Stimulated activated CD4-positive, alpha-beta T cell treated with anti-CD3 and anti-CD28 coated beads, TNF-alpha, amount 100 ng/mL, for 24 hours (primary cell): Measurements from ENCODE around the gene AKAP12.
A peak's percentile ranks its signal among the peaks of the same experiment; 100 is the strongest.

Experiments
- DNase-seq, 3 experiments: peaks; one replicate each; pipeline ENCODE4 v3.0.0-alpha.2; 2020; ENCODE audit warnings: low read depth in 3 of 3

AKAP12 gene

GRCh38 chr6:151240036-151240685, 394 bp downstream of the AKAP12 start:
- DNase-seq, result peak in 2 of 3 experiments; percentile 1 to 61

- DNase-seq, result no peak
These were observed 1.2 kb downstream of the AKAP12 start for GRCh38 chr6:151240791-151241642.

- DNase-seq, result no peak
These were observed 2.1 kb downstream of the AKAP12 start for GRCh38 chr6:151241853-151242252.

GRCh38 chr6:151242420-151242861, 2.7 kb downstream of the AKAP12 start:
- DNase-seq, result no peak

GRCh38 chr6:151243481-151243880, 3.7 kb downstream of the AKAP12 start:
- DNase-seq, result no peak

- DNase-seq, result no peak
These were observed 7.7 kb downstream of the AKAP12 start for GRCh38 chr6:151247490-151247889.

GRCh38 chr6:151248295-151248694, 8.5 kb downstream of the AKAP12 start:
- no peak for DNase-seq

GRCh38 chr6:151252634-151253033, 12.9 kb downstream of the AKAP12 start:
- no peak for DNase-seq

- no peak for DNase-seq
These were observed 14.8 kb downstream of the AKAP12 start for GRCh38 chr6:151254451-151255081.

GRCh38 chr6:151255811-151256210, 16.0 kb downstream of the AKAP12 start:
- DNase-seq, result no peak

- no peak for DNase-seq
These were observed 18.2 kb downstream of the AKAP12 start for GRCh38 chr6:151257985-151258445.

- no peak for DNase-seq
These were observed 20.4 kb downstream of the AKAP12 start for GRCh38 chr6:151260205-151260604.

GRCh38 chr6:151263035-151263434, 23.3 kb downstream of the AKAP12 start:
- DNase-seq, result no peak

- DNase-seq, result no peak
These were observed 24.2 kb downstream of the AKAP12 start for GRCh38 chr6:151263967-151264366.

GRCh38 chr6:151265282-151265681, 25.5 kb downstream of the AKAP12 start:
- DNase-seq, result no peak

GRCh38 chr6:151269321-151269995, 29.7 kb downstream of the AKAP12 start:
- DNase-seq, result no peak

GRCh38 chr6:151275121-151275520, 35.4 kb downstream of the AKAP12 start:
- no peak for DNase-seq

- DNase-seq, result no peak
These were observed 35.8 kb downstream of the AKAP12 start for GRCh38 chr6:151275566-151275965.

- no peak for DNase-seq
These were observed 36.5 kb downstream of the AKAP12 start for GRCh38 chr6:151276112-151276740.

- DNase-seq, result no peak
These were observed 40.1 kb downstream of the AKAP12 start for GRCh38 chr6:151279891-151280290.

- no peak for DNase-seq
These were observed 41.1 kb downstream of the AKAP12 start for GRCh38 chr6:151280859-151281258.
